B cell (primary cell): Measurements from ENCODE around the gene LRIG3. TPM values are rescaled to one million over a fixed set of nuclear protein-coding genes. Genes with fewer than 3 reads are reported as not detected.

Experiments
- ATAC-seq: fragments of 200-7000 bp; cut with Tn5 transposase; one replicate; pipeline ENCODE4 v1.10.0; 2021; ENCODE audit warnings: low read depth, mild to moderate bottlenecking, moderate number of reproducible peaks, moderate library complexity
- CTCF ChIA-PET: fragments of 350-600 bp; sonication (Branson Sonifier 250); formaldehyde crosslinking; loops from one replicate; lab custom pipeline; 2021; ENCODE audit warnings: antibody characterized with exemption, inconsistent platforms; lab: Charles Lee
- POLR2A ChIA-PET: fragments of 350-600 bp; sonication (Branson Sonifier 250); formaldehyde crosslinking; loops from one replicate; lab custom pipeline; 2021; ENCODE audit warnings: antibody characterized with exemption; lab: Charles Lee
- DNase-seq: peaks from one replicate; pipeline ENCODE4 v3.0.0; 2013
- H2AFZ ChIP-seq: 2 replicates; pipeline ENCODE4 v1.6.1; 2012; ENCODE audit warnings: mild to moderate bottlenecking, low read depth, low read length; ENCODE audit not compliant: insufficient read depth, poor library complexity, severe bottlenecking
- H3K27ac ChIP-seq, 2 donors: 1 replicate in 1 of 2; 2 replicates in 1 of 2; pipeline ENCODE4 v1.5.1; 2012 to 2013; ENCODE audit warnings: low read length in 2 of 2, mild to moderate bottlenecking in 2 of 2, moderate library complexity in 1 of 2
- H3K27me3 ChIP-seq, 4 experiments: fragments of 200-600 bp in 1 of 4; sonication (generic) in 1 of 4; replicated peaks in 1 of 4; 1 replicate in 2 of 4; 2 replicates in 2 of 4; pipeline versions ENCODE4 v1.6.1 to v1.7.0; 2013 to 2016; ENCODE audit warnings: low read length in 3 of 4, mild to moderate bottlenecking in 2 of 4, mixed read lengths in 1 of 4, moderate library complexity in 1 of 4; ENCODE audit not compliant: insufficient read depth in 4 of 4, control insufficient read depth in 3 of 4; ENCODE audit errors: control extremely low read depth in 1 of 4
- H3K36me3 ChIP-seq, 2 experiments: replicated peaks in 1 of 2; 1 replicate in 1 of 2; 2 replicates in 1 of 2; pipeline versions ENCODE4 v1.6.1 to v1.7.1; 2013; ENCODE audit warnings: low read length in 1 of 2; ENCODE audit not compliant: insufficient read depth in 2 of 2, control insufficient read depth in 1 of 2; ENCODE audit errors: control extremely low read depth in 1 of 2, extremely low read depth in 1 of 2
- H3K4me1 ChIP-seq, 2 donors: fragments of 200-600 bp in 1 of 2; sonication (generic) in 1 of 2; 1 replicate in 1 of 2; 2 replicates in 1 of 2; pipeline versions ENCODE4 v1.5.1 to v1.6.1; 2013 to 2017; ENCODE audit warnings: low read length in 2 of 2; ENCODE audit not compliant: control insufficient read depth in 2 of 2, insufficient read depth in 2 of 2
- H3K4me2 ChIP-seq: replicated peaks from 2 replicates; pipeline ENCODE3; 2012; ENCODE audit warnings: mild to moderate bottlenecking, low read depth, low read length; ENCODE audit not compliant: poor library complexity, severe bottlenecking
- H3K4me3 ChIP-seq, 5 experiments: fragments of 200-600 bp in 1 of 5; sonication (generic) in 1 of 5; 1 replicate in 3 of 5; 2 replicates in 2 of 5; pipeline versions ENCODE4 v1.5.1 to v1.7.0; 2011 to 2016; ENCODE audit warnings: low read length in 4 of 5, mild to moderate bottlenecking in 4 of 5, low read depth in 2 of 5, control low read depth in 1 of 5, moderate library complexity in 1 of 5; ENCODE audit not compliant: insufficient read depth in 1 of 5; ENCODE audit errors: control extremely low read depth in 1 of 5, extremely low read depth in 1 of 5
- H3K79me2 ChIP-seq: fragments of 200-600 bp; sonication (generic); one replicate; pipeline ENCODE4 v1.6.0; 2016; ENCODE audit warnings: low read length; ENCODE audit not compliant: control insufficient read depth, insufficient read depth
- H3K9ac ChIP-seq: fragments of 200-600 bp; sonication (generic); 2 replicates; pipeline ENCODE4 v1.6.1; 2017; ENCODE audit warnings: mild to moderate bottlenecking, low read length, moderate library complexity
- H3K9me3 ChIP-seq, 3 donors: one replicate each; pipeline versions ENCODE4 v1.6.1 to v1.7.1; 2013; ENCODE audit warnings: low read length in 2 of 3; ENCODE audit not compliant: control insufficient read depth in 2 of 3, insufficient read depth in 1 of 3; ENCODE audit errors: control extremely low read depth in 1 of 3
- H4K20me1 ChIP-seq: 2 replicates; pipeline ENCODE4 v1.6.0; 2012; ENCODE audit warnings: mild to moderate bottlenecking, low read length; ENCODE audit not compliant: insufficient read depth, control insufficient read depth, poor library complexity, severe bottlenecking
- H3K27ac Mint-ChIP-seq: one replicate; pipeline ENCODE4 v1.8.0; 2021; ENCODE audit warnings: mixed read lengths
- H3K27me3 Mint-ChIP-seq: one replicate; pipeline ENCODE4 v1.8.0; 2021; ENCODE audit warnings: mixed read lengths
- H3K4me1 Mint-ChIP-seq: one replicate; pipeline ENCODE4 v1.8.0; 2021; ENCODE audit warnings: mixed read lengths
- H3K4me3 Mint-ChIP-seq: one replicate; pipeline ENCODE4 v1.8.0; 2021; ENCODE audit warnings: mixed read lengths
- H3K9me3 Mint-ChIP-seq: one replicate; pipeline ENCODE4 v1.8.0; 2022; ENCODE audit warnings: mixed read lengths; ENCODE audit not compliant: insufficient read depth
- EZH2 ChIP-seq: IDR thresholded peaks from 2 replicates; pipeline ENCODE4 v1.6.1; 2012; ENCODE audit warnings: borderline replicate concordance, low read depth, mild to moderate bottlenecking, moderate library complexity, low read length; ENCODE audit not compliant: insufficient read depth, poor library complexity, severe bottlenecking
- WGBS: methylation state at CpG from one replicate; pipeline ENCODE4 v1.1.5; 2013; ENCODE audit warnings: missing lambda C conversion rate; ENCODE audit not compliant: insufficient coverage; 5-methylcytosine and 5-hydroxymethylcytosine counted together
- intact Hi-C: fragments of 100-400 bp; cut with micrococcal nuclease; formaldehyde crosslinking; loops from one replicate; pipeline ENCODE4 v1.10.0; 2022
- polyA plus RNA-seq: library from polyadenylated mRNA; depleted of rRNA; stranded (reverse); fragments of >200 nt; gene quantifications from 2 replicates; pipeline ENCODE4 v1.2.3, GENCODE V29; 2012
- total RNA-seq, 2 donors: library from RNA; stranded (reverse); fragments of 120-200 nt in 1 of 2; gene quantifications; 1 replicate in 1 of 2; 2 replicates in 1 of 2; pipeline versions ENCODE4 v1.2.3 to v1.2.4, GENCODE V29; 2013 to 2022
- TF ChIP-seq, protein P1 (sequence below): fragments of 200-600 bp; IDR thresholded peaks from one replicate; pipeline ENCODE4 v1.8.0; 2022; ENCODE audit warnings: antibody characterized with exemption, mild to moderate bottlenecking

The LRIG3 gene
- total and polyA plus RNA-seq, 2 donors (not counting 1 experiment from before 2014, with no cell fraction given), result 0.13 TPM; not detected in 1

- intact Hi-C loops, result no loop called here
- 92% methylated on average over 3 of the region's 7 CpGs for WGBS
- Mint-ChIP-seq H3K27me3 (no peaks in the 10 kb centered on the region), H3K9me3 (no peaks in the 10 kb centered on the region), H3K27ac (no peak overlapping the region), H3K4me3 (no peak overlapping the region), H3K4me1 (no peaks in the 10 kb centered on the region)
- H3K36me3 ChIP-seq, result no peaks in the 10 kb centered on the region
- H3K79me2 ChIP-seq, result no peaks in the 10 kb centered on the region
- no peak for ATAC-seq
- H3K27me3 ChIP-seq, result no peaks in the 10 kb centered on the region
- H3K4me3 ChIP-seq, result no peak overlapping the region
- no peaks in the 10 kb centered on the region for H3K4me1 ChIP-seq
- TF ChIP-seq, protein P1, sequence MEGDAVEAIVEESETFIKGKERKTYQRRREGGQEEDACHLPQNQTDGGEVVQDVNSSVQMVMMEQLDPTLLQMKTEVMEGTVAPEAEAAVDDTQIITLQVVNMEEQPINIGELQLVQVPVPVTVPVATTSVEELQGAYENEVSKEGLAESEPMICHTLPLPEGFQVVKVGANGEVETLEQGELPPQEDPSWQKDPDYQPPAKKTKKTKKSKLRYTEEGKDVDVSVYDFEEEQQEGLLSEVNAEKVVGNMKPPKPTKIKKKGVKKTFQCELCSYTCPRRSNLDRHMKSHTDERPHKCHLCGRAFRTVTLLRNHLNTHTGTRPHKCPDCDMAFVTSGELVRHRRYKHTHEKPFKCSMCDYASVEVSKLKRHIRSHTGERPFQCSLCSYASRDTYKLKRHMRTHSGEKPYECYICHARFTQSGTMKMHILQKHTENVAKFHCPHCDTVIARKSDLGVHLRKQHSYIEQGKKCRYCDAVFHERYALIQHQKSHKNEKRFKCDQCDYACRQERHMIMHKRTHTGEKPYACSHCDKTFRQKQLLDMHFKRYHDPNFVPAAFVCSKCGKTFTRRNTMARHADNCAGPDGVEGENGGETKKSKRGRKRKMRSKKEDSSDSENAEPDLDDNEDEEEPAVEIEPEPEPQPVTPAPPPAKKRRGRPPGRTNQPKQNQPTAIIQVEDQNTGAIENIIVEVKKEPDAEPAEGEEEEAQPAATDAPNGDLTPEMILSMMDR, result no peak
- no peak for TF ChIP-seq EZH2
- no peak overlapping the region for H2AFZ ChIP-seq
- ChIA-PET CTCF (no interaction called here), POLR2A (no interaction called here)
- H4K20me1 ChIP-seq, result no peaks in the 10 kb centered on the region
- no peak overlapping the region for H3K9ac ChIP-seq
- H3K4me2 ChIP-seq, result no peak overlapping the region
- H3K27ac ChIP-seq, result no peak overlapping the region
- peaks cover 0 to 3% (median 0%) of the 10 kb centered on the region in 3 donors for H3K9me3 ChIP-seq
- no peak for DNase-seq
These were observed 39.7 kb downstream of the LRIG3 start for GRCh38 chr12:58880639-58881038.

DNA sequence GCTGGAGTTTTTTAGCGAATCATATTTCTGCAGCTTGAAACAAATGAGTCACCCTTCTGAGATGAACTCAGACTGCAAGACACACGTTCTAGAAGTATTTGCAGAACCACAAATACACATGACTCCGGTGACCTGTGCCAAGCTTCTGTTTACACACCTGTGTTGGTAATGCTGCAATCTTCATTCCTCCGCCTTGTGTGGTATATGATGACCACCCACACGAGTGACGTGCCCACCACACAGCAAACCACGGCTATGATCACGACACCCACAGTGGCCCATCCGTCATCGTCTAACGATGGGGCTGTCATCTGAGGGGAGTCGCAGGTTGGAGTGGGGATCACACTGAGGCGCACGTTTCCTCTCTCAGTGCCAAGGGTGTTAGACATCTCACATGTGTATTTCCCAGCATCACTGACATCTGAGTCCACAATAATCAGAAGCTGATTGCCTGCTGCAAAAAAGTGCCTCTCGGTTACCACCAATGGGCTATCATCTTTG, 43.0 kb downstream of the LRIG3 start:
- H3K27me3 Mint-ChIP-seq, result no peaks in the 10 kb centered on the region

More for the DNA sequence above, 43.0 kb downstream of the LRIG3 start:
- H3K9ac ChIP-seq, result no peak overlapping the region
- intact Hi-C loops, result no loop called here
- TF ChIP-seq EZH2, result no peak
- TF ChIP-seq, protein P1, result no peak
- H3K27ac Mint-ChIP-seq, result no peak overlapping the region
- ATAC-seq, result no peak
- peaks cover 0 to 3% (median 0%) of the 10 kb centered on the region in 3 donors for H3K9me3 ChIP-seq
- ChIA-PET CTCF (no interaction called here), POLR2A (no interaction called here)
- H3K4me2 ChIP-seq, result no peak overlapping the region
- H3K4me3 Mint-ChIP-seq, result no peak overlapping the region
- no peak overlapping the region for H3K4me3 ChIP-seq
- H3K9me3 Mint-ChIP-seq, result peaks cover 2% of the 10 kb centered on the region
- H3K4me1 Mint-ChIP-seq, result no peaks in the 10 kb centered on the region
- no peaks in the 10 kb centered on the region for H3K4me1 ChIP-seq
- H3K27me3 ChIP-seq, result no peaks in the 10 kb centered on the region
- no peak overlapping the region for H2AFZ ChIP-seq
- no peak overlapping the region for H3K27ac ChIP-seq
- H3K36me3 ChIP-seq, result no peaks in the 10 kb centered on the region
- no peak for DNase-seq
- H3K79me2 ChIP-seq, result no peaks in the 10 kb centered on the region
- H4K20me1 ChIP-seq, result no peaks in the 10 kb centered on the region
- WGBS, result 84% methylated on average over 8 of the region's 15 CpGs
